ENCODE results near the gene GAD1.

GAD1 gene

DNA sequence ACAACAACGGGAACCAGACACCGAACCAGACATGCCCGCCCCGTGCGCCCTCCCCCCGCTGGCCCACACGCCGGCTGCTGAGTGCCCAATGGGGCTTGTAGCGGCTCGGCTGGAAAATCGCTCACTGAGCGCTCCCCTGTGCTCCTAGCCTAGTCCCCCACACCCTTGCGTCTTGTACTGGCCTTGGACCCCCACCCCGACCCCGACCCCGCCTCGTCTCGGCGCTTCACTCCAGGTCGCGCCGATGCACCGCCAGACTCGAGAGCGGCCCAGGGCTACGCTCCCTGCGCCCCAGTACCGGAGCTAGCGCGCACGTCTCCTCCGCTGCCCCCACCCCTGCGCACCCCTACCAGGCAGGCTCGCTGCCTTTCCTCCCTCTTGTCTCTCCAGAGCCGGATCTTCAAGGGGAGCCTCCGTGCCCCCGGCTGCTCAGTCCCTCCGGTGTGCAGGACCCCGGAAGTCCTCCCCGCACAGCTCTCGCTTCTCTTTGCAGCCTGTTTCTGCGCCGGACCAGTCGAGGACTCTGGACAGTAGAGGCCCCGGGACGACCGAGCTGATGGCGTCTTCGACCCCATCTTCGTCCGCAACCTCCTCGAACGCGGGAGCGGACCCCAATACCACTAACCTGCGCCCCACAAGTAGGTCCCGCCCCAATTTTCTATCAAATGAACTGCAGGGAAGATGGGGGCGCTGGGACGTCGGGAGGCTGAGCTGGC lies 1.5 kb downstream of the GAD1 start:
- DNase-seq (ENCODE audit: low read depth): no peak

DNA sequence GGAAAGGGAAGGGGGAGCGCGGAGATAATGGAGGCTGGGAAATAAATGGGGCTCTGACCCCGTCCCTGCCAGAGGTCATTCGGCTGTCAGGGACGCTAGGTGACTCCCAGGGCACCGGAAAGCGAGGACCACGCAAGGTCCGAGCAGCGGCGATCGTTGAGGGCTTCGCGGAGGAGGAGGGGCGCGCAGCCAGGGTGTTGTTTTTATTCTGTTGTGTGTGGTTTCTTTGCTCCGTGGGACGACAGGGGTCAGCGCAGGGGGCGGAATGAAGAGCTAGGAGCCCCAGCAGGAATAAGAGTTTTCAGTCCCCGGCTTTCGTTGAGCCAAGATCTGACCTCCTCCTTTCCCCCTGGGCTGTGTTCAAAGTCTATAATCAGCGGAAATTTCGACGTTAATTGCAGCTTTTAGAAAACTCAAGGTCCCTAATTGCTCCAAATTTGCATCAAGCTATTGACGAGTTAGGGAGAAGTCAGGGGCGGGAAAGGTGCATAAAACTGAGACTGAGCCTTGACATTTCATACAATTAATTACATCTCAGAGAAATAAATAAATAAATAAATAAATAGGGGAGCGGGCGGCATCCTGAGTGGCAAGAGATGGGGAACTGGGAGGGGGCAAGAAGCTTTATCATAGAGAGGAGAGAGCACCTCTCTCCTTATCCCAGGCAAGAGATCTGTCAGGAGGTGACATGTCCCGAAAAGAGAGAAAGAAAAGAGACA lies 2.2 kb downstream of the GAD1 start:
- DNase-seq (ENCODE audit: low read depth): no peak

DNA sequence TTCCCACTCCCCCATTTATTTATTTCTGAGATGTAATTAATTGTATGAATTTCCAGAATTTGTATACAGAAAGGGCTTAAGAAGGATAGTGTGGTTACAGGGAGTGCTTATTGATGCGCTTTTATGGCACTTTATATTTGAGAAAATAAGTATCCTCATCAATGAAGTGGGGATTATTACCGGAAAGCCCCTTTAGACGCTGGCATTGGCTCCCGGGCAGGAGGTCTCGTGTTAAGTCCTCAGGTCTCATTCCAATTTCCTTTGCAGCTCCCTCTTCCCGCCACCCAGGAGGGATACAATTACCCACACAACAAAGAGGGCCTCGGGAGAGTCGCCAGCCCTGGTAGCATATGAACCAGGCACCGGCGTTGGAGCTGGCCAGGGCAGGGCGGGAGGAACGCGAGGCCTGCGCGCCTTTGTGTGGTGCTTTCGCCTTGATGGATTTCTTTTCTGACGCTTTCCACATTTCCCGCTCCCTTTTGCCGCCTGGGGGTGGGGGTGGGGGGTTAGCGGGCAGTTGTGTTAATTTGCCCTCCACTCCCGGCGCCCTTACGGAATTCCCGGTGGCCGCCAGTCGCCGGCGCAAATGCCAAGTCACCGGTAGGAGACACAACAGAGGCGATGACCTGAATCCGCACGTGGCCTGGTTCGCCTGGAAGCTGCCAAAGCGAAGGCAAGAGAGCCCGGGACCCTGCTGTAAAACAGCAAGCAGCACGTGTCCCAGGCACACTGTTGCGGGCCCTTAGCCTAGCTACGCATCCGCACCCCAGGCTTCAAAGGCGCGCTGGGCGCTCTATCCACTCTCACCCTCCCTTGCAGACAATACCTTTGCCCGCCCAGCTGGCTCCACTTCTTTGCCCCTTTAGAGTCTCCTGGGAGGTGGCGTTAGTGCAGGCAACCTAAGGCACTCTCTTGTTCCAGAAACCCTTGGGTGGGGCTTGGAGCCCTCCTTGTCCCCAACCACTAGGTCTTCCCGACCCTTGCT lies 3.3 kb downstream of the GAD1 start:
- no peak for DNase-seq (ENCODE audit: low read depth)

- no peak for DNase-seq (ENCODE audit: low read depth)
Measured at GRCh38 chr2:170820757-170821530, 4.3 kb downstream of the GAD1 start.

DNA sequence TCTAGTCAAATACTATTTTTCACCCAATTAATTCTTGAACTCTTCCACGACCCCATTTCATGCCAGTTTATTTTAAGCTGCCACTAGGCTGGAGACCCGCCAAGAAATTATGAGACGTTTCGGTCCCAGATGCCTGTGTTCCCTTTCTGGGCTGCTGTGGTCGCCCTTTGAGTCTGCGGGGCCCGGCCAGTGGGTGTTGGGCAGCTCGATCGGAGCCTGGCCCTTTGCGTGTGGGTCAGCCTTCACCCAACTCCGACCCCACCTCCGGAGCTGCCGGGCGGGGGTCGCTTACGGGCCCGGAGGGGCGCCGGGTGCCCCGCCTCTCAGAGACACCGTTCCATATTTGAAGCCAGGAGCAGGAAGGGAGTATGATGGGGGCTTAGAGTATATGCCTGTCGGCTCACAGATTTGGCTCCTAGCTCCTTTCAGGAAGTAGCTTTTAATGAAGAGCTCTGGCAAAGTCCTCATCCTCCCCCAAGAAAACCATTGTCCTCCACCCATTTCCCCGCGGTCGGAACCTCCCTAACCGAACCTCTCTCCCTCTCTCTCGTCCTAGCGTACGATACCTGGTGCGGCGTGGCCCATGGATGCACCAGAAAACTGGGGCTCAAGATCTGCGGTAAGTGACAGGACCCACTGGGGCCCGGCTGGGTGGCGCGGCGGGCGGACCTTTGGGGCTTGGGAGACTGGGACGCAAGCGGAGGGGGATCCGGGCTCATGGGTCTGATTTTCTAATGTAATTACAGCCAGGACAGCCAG lies 5.0 kb downstream of the GAD1 start:
- DNase-seq (ENCODE audit: low read depth): no peak

GRCh38 chr2:170822290-170823087 lies 5.8 kb downstream of the GAD1 start:
- no peak for DNase-seq (ENCODE audit: low read depth)

GRCh38 chr2:170823088-170823897 lies 6.6 kb downstream of the GAD1 start:
- no peak for DNase-seq (ENCODE audit: low read depth)

GRCh38 chr2:170823898-170824215 lies 7.2 kb downstream of the GAD1 start:
- no peak for DNase-seq (ENCODE audit: low read depth)

- no peak for DNase-seq (ENCODE audit: low read depth)
Measured at GRCh38 chr2:170824526-170825015, 7.9 kb downstream of the GAD1 start.

GRCh38 chr2:170827841-170828532 lies 11.3 kb downstream of the GAD1 start:
- no peak for DNase-seq (ENCODE audit: low read depth)

- no peak for DNase-seq (ENCODE audit: low read depth)
Measured at GRCh38 chr2:170828533-170828916, 11.8 kb downstream of the GAD1 start.

DNA sequence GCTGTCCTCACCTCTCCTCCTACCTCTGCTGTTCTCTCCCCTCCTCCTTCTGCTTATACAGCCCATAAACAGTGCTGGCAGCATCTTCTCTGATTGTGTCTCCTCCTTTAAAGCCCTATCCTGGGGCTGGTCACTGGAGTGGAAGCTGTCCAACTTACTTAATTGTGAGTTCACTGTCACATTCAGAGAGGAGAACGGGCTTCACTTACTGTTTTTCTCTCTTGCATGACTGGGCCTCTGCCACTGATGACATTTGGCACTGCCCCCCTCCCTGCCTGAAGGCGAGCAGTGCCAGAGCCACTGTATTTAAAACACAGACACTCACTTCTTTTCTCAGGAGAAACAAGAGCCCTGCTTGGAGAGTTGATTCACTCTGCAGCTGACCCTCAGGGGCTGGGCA lies 12.3 kb downstream of the GAD1 start:
- DNase-seq (ENCODE audit: low read depth): no peak

GRCh38 chr2:170830166-170830565 lies 13.5 kb downstream of the GAD1 start:
- no peak for DNase-seq (ENCODE audit: low read depth)

DNA sequence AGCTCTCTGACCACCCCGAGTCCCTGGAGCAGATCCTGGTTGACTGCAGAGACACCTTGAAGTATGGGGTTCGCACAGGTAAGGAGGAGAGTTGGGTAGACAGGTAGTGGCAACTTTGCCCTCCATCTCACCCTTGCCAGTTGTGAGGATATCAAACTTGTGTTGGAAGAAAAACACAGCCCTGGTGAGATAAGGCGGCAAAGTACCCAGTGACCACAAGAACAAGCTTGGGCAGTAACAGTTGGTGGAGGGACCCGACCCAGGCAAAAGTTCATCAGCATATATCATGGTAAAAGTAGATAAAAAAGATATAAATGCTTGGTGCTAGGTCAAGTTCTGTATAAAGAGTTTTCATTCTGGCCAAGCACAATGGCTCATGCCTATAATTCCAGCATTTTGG lies 14.4 kb downstream of the GAD1 start:
- DNase-seq (ENCODE audit: low read depth): no peak

DNA sequence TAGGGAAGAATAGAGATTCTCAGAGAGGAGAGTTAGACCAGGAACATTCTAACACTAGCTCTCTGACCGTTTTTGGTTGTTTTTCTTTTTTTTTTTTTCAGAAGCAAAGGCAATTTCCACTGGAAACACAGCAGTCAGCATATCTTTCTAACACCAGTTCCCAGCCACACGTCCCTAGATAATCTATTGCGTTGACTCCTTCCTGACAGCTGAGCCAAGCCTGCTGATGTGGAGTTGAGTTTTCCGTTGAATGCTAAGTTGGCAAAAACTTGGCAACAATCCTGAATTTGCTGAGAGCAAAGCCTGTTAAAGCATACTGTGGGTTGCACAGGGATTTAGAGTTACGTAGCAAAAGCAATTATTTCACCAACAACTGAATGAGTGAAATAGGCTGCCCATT lies 19.3 kb downstream of the GAD1 start:
- DNase-seq (ENCODE audit: low read depth): no peak

- no peak for DNase-seq (ENCODE audit: low read depth)
Measured at GRCh38 chr2:170840717-170841210, 24.1 kb downstream of the GAD1 start.

- DNase-seq (ENCODE audit: low read depth): no peak
Measured at GRCh38 chr2:170842785-170843184, 26.1 kb downstream of the GAD1 start.

DNA sequence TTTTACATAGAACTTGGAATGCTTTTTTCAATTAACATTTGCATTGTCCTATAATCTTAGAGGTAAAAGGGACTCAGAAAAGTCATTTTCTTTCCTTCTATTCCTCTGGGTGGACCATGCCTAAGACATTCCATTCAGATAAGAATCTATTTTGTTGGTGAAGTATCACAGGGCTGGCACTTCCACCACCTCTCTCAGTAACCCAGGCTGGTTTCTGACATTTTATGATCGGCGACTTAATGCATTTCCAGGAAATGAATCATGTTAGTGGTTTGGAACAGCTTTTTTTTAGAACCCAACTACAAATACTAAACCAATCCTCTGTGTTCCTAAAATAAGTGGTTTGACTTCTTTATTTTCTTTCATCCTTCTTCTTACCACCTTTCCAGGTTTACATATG lies 27.0 kb downstream of the GAD1 start:
- DNase-seq (ENCODE audit: low read depth): no peak

GRCh38 chr2:170845343-170845742 lies 28.7 kb downstream of the GAD1 start:
- DNase-seq (ENCODE audit: low read depth): no peak
